HFFc6 (cell line): ENCODE data around the gene MAP4K5. TPM values are rescaled to one million over a fixed set of nuclear protein-coding genes. Genes with fewer than 3 reads are reported as not detected.

ENCODE experiments used
- DNase-seq: peaks from one replicate; pipeline ENCODE4 v3.0.0-alpha.2; 2018
- H3K27ac Mint-ChIP-seq: 2 replicates; pipeline ENCODE4 v1.8.0; 2020; ENCODE audit warnings: mild to moderate bottlenecking, mixed read lengths
- H3K27me3 Mint-ChIP-seq: 2 replicates; pipeline ENCODE4 v1.8.0; 2021; ENCODE audit warnings: mild to moderate bottlenecking, moderate library complexity, mixed read lengths; ENCODE audit not compliant: insufficient read depth
- H3K36me3 Mint-ChIP-seq: 2 replicates; pipeline ENCODE4 v1.8.0; 2021; ENCODE audit warnings: low read depth, mixed read lengths
- H3K4me1 Mint-ChIP-seq: 2 replicates; pipeline ENCODE4 v1.8.0; 2020; ENCODE audit warnings: low read depth, mixed read lengths
- H3K4me3 Mint-ChIP-seq: 2 replicates; pipeline ENCODE4 v1.8.0; 2020; ENCODE audit warnings: mild to moderate bottlenecking, moderate library complexity, mixed read lengths
- H3K9me3 Mint-ChIP-seq: 2 replicates; pipeline ENCODE4 v1.8.0; 2020; ENCODE audit warnings: mild to moderate bottlenecking, mixed read lengths
- total RNA-seq, 6 experiments: library from RNA; stranded (reverse); fragmentation: NEBNext Ultra II Directional; extraction: Animal tissue kit (Norgen Biotek cat#: 25700); gene quantifications; 2 replicates in 1 of 6; 3 replicates in 5 of 6; pipeline ENCODE4 v1.2.3, GENCODE V29; 2021
- TF ChIP-seq, protein P1 (sequence below): fragments of 200-600 bp; sonication (generic); IDR thresholded peaks from 2 replicates; pipeline ENCODE4 v1.5.0; 2021; ENCODE audit warnings: antibody characterized with exemption, mild to moderate bottlenecking

Gene MAP4K5
- total RNA-seq, 6 experiments from 2014 or later: 61.4 to 74.5 (median 69.7) TPM

DNA sequence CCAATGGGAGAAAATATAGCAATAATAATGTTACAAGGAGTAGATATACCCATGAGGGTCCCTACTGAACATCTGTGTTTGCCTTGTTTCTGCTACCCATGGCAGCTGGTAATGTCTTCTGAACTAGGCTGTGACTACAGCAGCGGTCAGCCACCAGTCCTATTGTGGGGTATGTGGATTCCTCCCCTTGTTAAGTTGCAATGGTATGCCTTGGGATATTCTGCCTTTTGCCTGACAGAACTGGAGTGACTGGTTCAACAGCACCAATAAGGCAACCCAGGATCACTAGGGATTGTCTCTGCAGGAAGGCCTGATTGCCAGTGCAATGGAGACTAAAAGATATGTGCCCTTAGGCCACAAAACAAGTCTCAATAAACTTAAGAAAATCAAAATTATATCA, 17.9 kb upstream of the MAP4K5 start:
- no peak for DNase-seq
- Mint-ChIP-seq H3K4me3 (no peak overlapping the region), H3K9me3 (no peaks in the 10 kb centered on the region), H3K27ac (no peak overlapping the region), H3K27me3 (peaks cover 29% of the 10 kb centered on the region), H3K4me1 (no peaks in the 10 kb centered on the region), H3K36me3 (no peaks in the 10 kb centered on the region)
- TF ChIP-seq, protein P1, sequence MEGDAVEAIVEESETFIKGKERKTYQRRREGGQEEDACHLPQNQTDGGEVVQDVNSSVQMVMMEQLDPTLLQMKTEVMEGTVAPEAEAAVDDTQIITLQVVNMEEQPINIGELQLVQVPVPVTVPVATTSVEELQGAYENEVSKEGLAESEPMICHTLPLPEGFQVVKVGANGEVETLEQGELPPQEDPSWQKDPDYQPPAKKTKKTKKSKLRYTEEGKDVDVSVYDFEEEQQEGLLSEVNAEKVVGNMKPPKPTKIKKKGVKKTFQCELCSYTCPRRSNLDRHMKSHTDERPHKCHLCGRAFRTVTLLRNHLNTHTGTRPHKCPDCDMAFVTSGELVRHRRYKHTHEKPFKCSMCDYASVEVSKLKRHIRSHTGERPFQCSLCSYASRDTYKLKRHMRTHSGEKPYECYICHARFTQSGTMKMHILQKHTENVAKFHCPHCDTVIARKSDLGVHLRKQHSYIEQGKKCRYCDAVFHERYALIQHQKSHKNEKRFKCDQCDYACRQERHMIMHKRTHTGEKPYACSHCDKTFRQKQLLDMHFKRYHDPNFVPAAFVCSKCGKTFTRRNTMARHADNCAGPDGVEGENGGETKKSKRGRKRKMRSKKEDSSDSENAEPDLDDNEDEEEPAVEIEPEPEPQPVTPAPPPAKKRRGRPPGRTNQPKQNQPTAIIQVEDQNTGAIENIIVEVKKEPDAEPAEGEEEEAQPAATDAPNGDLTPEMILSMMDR: no peak

DNA sequence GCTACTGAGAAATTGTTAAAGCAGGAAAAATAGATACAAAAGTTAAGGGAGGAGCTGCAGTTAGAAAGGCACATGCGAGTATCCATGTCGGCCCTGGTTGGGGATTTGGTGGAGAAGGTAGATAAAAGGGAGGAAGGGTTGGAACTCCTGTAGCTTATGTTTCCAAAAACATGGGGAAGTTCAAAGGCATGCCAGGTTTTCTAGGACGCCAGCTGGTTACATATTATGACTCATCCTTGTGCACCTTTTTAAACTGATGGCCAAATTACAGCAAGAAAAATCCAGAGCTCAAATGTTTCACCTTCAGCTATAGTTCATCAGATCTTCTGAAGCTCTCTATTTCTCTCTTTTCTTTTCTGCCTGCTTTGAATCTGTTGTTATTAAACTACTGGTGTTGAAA, 13.2 kb upstream of the MAP4K5 start:
- no peaks in the 10 kb centered on the region for H3K9me3 Mint-ChIP-seq
- H3K4me3 Mint-ChIP-seq: no peak overlapping the region
- H3K36me3 Mint-ChIP-seq: no peaks in the 10 kb centered on the region
- no peaks in the 10 kb centered on the region for H3K4me1 Mint-ChIP-seq
- no peak for DNase-seq
- TF ChIP-seq, protein P1: no peak
- no peak overlapping the region for H3K27ac Mint-ChIP-seq
- peaks cover 11% of the 10 kb centered on the region for H3K27me3 Mint-ChIP-seq

DNA sequence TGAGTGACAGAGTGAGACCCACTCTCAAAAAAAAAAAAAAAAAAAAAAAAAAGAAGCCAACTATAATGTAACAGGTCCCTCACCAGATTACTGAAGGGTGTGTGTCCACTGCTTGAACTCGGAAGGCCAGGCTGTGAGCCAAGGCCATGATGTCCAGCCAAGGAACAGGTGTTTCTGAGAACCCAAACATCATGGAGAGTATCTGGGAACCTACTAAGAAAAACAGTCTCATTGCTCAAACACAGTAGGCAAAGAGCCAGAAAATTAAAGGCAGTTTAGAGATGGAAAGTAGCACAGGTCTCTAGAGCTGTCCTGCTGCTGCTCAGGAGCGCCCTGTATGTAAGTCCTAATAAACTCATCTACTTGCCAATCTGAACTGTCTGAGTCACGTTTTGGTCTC, 12.5 kb upstream of the MAP4K5 start:
- no peak overlapping the region for H3K27ac Mint-ChIP-seq
- no peaks in the 10 kb centered on the region for H3K36me3 Mint-ChIP-seq
- H3K4me1 Mint-ChIP-seq: no peaks in the 10 kb centered on the region
- TF ChIP-seq, protein P1: no peak
- H3K9me3 Mint-ChIP-seq: no peaks in the 10 kb centered on the region
- no peak for DNase-seq
- no peak overlapping the region for H3K4me3 Mint-ChIP-seq
- H3K27me3 Mint-ChIP-seq: peaks cover 11% of the 10 kb centered on the region

DNA sequence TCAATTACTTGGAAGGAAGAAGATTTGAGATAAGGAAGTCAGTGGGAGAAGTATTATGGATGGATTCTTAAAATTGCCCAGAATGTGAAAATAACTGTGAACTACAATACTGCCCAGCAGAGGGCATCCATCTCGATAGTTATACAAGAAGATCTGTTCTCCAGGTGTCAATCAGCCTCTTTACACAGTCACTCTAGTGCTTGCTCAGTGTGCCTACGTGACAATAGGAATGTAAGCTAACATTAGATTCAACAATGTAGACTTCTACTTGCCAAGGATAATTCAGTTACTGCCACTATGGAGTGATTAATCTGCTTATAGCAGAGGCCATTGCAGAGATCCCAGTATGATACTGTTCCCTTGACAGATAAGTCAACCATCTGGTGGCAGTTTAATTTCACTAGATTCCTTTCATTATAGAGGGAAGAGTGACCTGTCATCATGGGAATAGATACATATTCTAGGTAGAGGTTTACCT, 10.6 kb upstream of the MAP4K5 start:
- Mint-ChIP-seq H3K9me3 (no peaks in the 10 kb centered on the region), H3K27ac (no peak overlapping the region), H3K4me3 (no peak overlapping the region), H3K36me3 (peaks cover 4% of the 10 kb centered on the region; the same call in 1 of the 2 replicates), H3K27me3 (peaks cover 11% of the 10 kb centered on the region), H3K4me1 (no peaks in the 10 kb centered on the region)
- TF ChIP-seq, protein P1: peak; percentile 83
- peak; percentile 38 for DNase-seq

DNA sequence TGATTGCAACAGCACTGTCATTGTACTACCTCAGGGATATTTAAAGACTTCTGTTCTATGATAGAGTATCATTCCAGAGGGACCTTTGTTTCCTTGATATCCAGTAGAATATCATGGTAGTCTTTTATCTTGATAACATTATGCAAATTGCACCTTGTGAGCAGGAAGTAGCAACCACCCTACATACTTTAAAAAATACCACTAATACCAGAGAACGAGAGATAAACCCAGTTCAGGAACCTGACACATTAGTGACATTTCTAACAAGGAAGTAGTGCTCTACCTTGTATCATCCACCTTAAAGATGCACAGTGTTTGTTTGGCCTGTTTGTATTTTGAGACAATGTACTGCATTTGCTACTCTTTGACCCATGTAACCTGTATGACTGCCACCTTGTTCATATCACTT, 8.8 kb upstream of the MAP4K5 start:
- peaks cover 5% of the 10 kb centered on the region; the same call in 1 of the 2 replicates for H3K9me3 Mint-ChIP-seq
- no peak overlapping the region for H3K4me3 Mint-ChIP-seq
- no peak for DNase-seq
- H3K4me1 Mint-ChIP-seq: no peaks in the 10 kb centered on the region
- no peak overlapping the region for H3K27ac Mint-ChIP-seq
- H3K27me3 Mint-ChIP-seq: peaks cover 19% of the 10 kb centered on the region
- peaks cover 13% of the 10 kb centered on the region; the same call in 1 of the 2 replicates for H3K36me3 Mint-ChIP-seq
- TF ChIP-seq, protein P1: no peak
